HEK293 (cell line): Measurements from ENCODE around the gene PRKACB.

Source experiments
- CTCF ChIA-PET: fragments of 350-600 bp; formaldehyde crosslinking; extraction: SDS; loops from one replicate; lab custom pipeline; 2021; ENCODE audit warnings: antibody characterized with exemption; lab: Yijun Ruan, JAX
- POLR2A ChIA-PET: fragments of 300-600 bp; formaldehyde crosslinking; extraction: SDS; loops from one replicate; lab custom pipeline; 2020; ENCODE audit warnings: antibody characterized with exemption, inconsistent platforms; lab: Yijun Ruan, JAX
- H3K27ac ChIP-seq: fragments of 200-500 bp; sonication (Bioruptor generic); 2 replicates; pipeline ENCODE4 v1.5.1; 2014; ENCODE audit warnings: low read depth, low read length, control low read depth, inconsistent platforms; ENCODE audit errors: extremely low read depth
- H3K36me3 ChIP-seq, 2 experiments: fragments of 200-500 bp in 1 of 2; sonication (Bioruptor generic) in 1 of 2; 1 replicate in 1 of 2; 2 replicates in 1 of 2; pipeline ENCODE4 v1.5.1; 2014 to 2017; ENCODE audit warnings: inconsistent platforms in 2 of 2, low read length in 2 of 2; ENCODE audit not compliant: control insufficient read depth in 2 of 2, insufficient read depth in 1 of 2
- H3K4me1 ChIP-seq: fragments of 200-500 bp; sonication (Bioruptor generic); 2 replicates; pipeline ENCODE4 v1.5.1; 2014; ENCODE audit warnings: mild to moderate bottlenecking, low read length, inconsistent platforms; ENCODE audit not compliant: control insufficient read depth, insufficient read depth
- H3K4me3 ChIP-seq: 2 replicates; pipeline ENCODE4 v1.5.1; 2011; ENCODE audit warnings: low read depth, mild to moderate bottlenecking, control low read depth, low read length, moderate library complexity
- H3K9me3 ChIP-seq: fragments of 200-500 bp; sonication (Bioruptor generic); 2 replicates; pipeline ENCODE4 v1.5.1; 2014; ENCODE audit warnings: low read depth, low read length, inconsistent platforms; ENCODE audit not compliant: control insufficient read depth, insufficient read depth
- EGR2 ChIP-seq: fragments of 450-650 bp; formaldehyde crosslinking; IDR thresholded peaks from 2 replicates; pipeline ENCODE4 v1.5.1; 2016; ENCODE audit warnings: low read depth, missing biosample characterization, missing genetic modification characterization
- GLI2 ChIP-seq: fragments of 450-650 bp; formaldehyde crosslinking; IDR thresholded peaks from 2 replicates; pipeline ENCODE4; 2017; ENCODE audit warnings: missing biosample characterization, missing genetic modification characterization, low read depth, borderline replicate concordance
- GLIS1 ChIP-seq: fragments of 450-650 bp; formaldehyde crosslinking; IDR thresholded peaks from 2 replicates; pipeline ENCODE4 v1.5.1; 2016; ENCODE audit warnings: missing biosample characterization, missing genetic modification characterization
- GLIS2 ChIP-seq: fragments of 450-650 bp; formaldehyde crosslinking; IDR thresholded peaks from 2 replicates; pipeline ENCODE4 v1.5.1; 2016; ENCODE audit warnings: missing biosample characterization, missing genetic modification characterization
- MZF1 ChIP-seq: fragments of 450-650 bp; formaldehyde crosslinking; IDR thresholded peaks from 2 replicates; pipeline ENCODE4 v1.5.1; 2017; ENCODE audit warnings: missing biosample characterization, missing genetic modification characterization, borderline replicate concordance
- PRDM1 ChIP-seq: fragments of 450-650 bp; formaldehyde crosslinking; IDR thresholded peaks from 2 replicates; pipeline ENCODE4; 2016; ENCODE audit warnings: missing biosample characterization, missing genetic modification characterization
- SP7 ChIP-seq: fragments of 450-650 bp; formaldehyde crosslinking; IDR thresholded peaks from 2 replicates; pipeline ENCODE4 v1.5.1; 2016; ENCODE audit warnings: missing biosample characterization, missing genetic modification characterization
- TCF7L2 ChIP-seq: IDR thresholded peaks from 2 replicates; pipeline ENCODE4 v1.6.1; 2011; ENCODE audit warnings: low read depth, mild to moderate bottlenecking, inconsistent platforms, low read length, moderate library complexity, borderline replicate concordance
- TRIM28 ChIP-seq: IDR thresholded peaks from 2 replicates; pipeline ENCODE4 v1.6.1; 2011; ENCODE audit warnings: low read length, control low read depth, borderline replicate concordance
- WT1 ChIP-seq: fragments of 450-650 bp; formaldehyde crosslinking; IDR thresholded peaks from 2 replicates; pipeline ENCODE4 v1.5.1; 2016; ENCODE audit warnings: missing biosample characterization, missing genetic modification characterization
- ZBTB21 ChIP-seq: fragments of 450-650 bp; formaldehyde crosslinking; IDR thresholded peaks from 2 replicates; pipeline ENCODE4 v1.5.1; 2017; ENCODE audit warnings: missing biosample characterization, missing genetic modification characterization
- ZBTB7A ChIP-seq: fragments of 450-650 bp; formaldehyde crosslinking; IDR thresholded peaks from 2 replicates; pipeline ENCODE4 v1.5.1; 2016; ENCODE audit warnings: low read depth, missing biosample characterization, missing genetic modification characterization
- ZNF121 ChIP-seq: fragments of 450-650 bp; formaldehyde crosslinking; IDR thresholded peaks from 2 replicates; pipeline ENCODE4 v1.5.1; 2016; ENCODE audit warnings: missing biosample characterization, missing genetic modification characterization
- ZNF155 ChIP-seq: fragments of 450-650 bp; formaldehyde crosslinking; IDR thresholded peaks from 2 replicates; pipeline ENCODE4 v1.5.1; 2016; ENCODE audit warnings: missing biosample characterization, missing genetic modification characterization
- ZNF19 ChIP-seq: fragments of 450-650 bp; formaldehyde crosslinking; IDR thresholded peaks from 2 replicates; pipeline ENCODE4; 2016; ENCODE audit warnings: missing biosample characterization, missing genetic modification characterization, low read depth
- ZNF211 ChIP-seq: fragments of 450-650 bp; formaldehyde crosslinking; IDR thresholded peaks from 2 replicates; pipeline ENCODE4 v1.5.1; 2016; ENCODE audit warnings: low read depth, missing biosample characterization, missing genetic modification characterization
- ZNF24 ChIP-seq: fragments of 450-650 bp; formaldehyde crosslinking; IDR thresholded peaks from 2 replicates; pipeline ENCODE4 v1.5.1; 2016; ENCODE audit warnings: missing biosample characterization, missing genetic modification characterization
- ZNF274 ChIP-seq, 2 experiments: fragments of 200-500 bp in 1 of 2; fragments of 450-650 bp in 1 of 2; sonication (Bioruptor generic) in 1 of 2; formaldehyde crosslinking in 1 of 2; IDR thresholded peaks; 2 replicates each; pipeline versions ENCODE4 v1.5.1 to v1.6.1; 2014 to 2016; ENCODE audit warnings: borderline replicate concordance in 1 of 2, inconsistent platforms in 1 of 2, low read length in 1 of 2, missing biosample characterization in 1 of 2, missing genetic modification characterization in 1 of 2
- ZNF302 ChIP-seq: fragments of 450-650 bp; formaldehyde crosslinking; IDR thresholded peaks from 2 replicates; pipeline ENCODE4 v1.5.1; 2016; ENCODE audit warnings: missing biosample characterization, missing genetic modification characterization, low read depth
- ZNF366 ChIP-seq: fragments of 450-650 bp; formaldehyde crosslinking; conservative IDR thresholded peaks from 2 replicates; pipeline ENCODE4 v1.5.1; 2016; ENCODE audit warnings: missing biosample characterization, missing genetic modification characterization
- ZNF416 ChIP-seq: fragments of 450-650 bp; formaldehyde crosslinking; IDR thresholded peaks from 2 replicates; pipeline ENCODE4 v1.5.1; 2016; ENCODE audit warnings: missing biosample characterization, missing genetic modification characterization
- ZNF529 ChIP-seq: fragments of 450-650 bp; formaldehyde crosslinking; IDR thresholded peaks from 2 replicates; pipeline ENCODE4 v1.5.1; 2017; ENCODE audit warnings: missing genetic modification characterization, missing biosample characterization; ENCODE audit not compliant: insufficient replicate concordance
- ZNF571 ChIP-seq: fragments of 450-650 bp; formaldehyde crosslinking; IDR thresholded peaks from 2 replicates; pipeline ENCODE4 v1.5.0; 2017; ENCODE audit warnings: missing biosample characterization, missing genetic modification characterization
- ZNF664 ChIP-seq: fragments of 450-650 bp; formaldehyde crosslinking; IDR thresholded peaks from 2 replicates; pipeline ENCODE4 v1.5.1; 2016; ENCODE audit warnings: missing biosample characterization, missing genetic modification characterization
- ZNF677 ChIP-seq: fragments of 450-650 bp; IDR thresholded peaks from 2 replicates; pipeline ENCODE4 v1.5.0; 2018; ENCODE audit warnings: missing biosample characterization, mild to moderate bottlenecking, missing genetic modification characterization, moderate library complexity
- ZNF707 ChIP-seq: fragments of 450-650 bp; formaldehyde crosslinking; IDR thresholded peaks from 2 replicates; pipeline ENCODE4 v1.5.1; 2016; ENCODE audit warnings: missing biosample characterization, missing genetic modification characterization
- ZSCAN23 ChIP-seq: fragments of 450-650 bp; formaldehyde crosslinking; IDR thresholded peaks from 2 replicates; pipeline ENCODE4 v1.5.1; 2016; ENCODE audit warnings: missing biosample characterization, missing genetic modification characterization
- ZXDB ChIP-seq: fragments of 450-650 bp; formaldehyde crosslinking; IDR thresholded peaks from 2 replicates; pipeline ENCODE4 v1.5.1; 2016; ENCODE audit warnings: missing biosample characterization, missing genetic modification characterization
- TF ChIP-seq, protein P1 (sequence below): sonication (generic); formaldehyde crosslinking; IDR thresholded peaks from 2 replicates; pipeline ENCODE4 v1.8.1; 2022; ENCODE audit warnings: mild to moderate bottlenecking, moderate library complexity, missing genetic modification reagents
- TF ChIP-seq, protein P2 (sequence below): fragments of 450-650 bp; formaldehyde crosslinking; IDR thresholded peaks from 2 replicates; pipeline ENCODE4 v1.5.1; 2016; ENCODE audit warnings: missing biosample characterization, missing genetic modification characterization
- TF ChIP-seq, protein P3 (sequence below): fragments of 450-650 bp; formaldehyde crosslinking; IDR thresholded peaks from 2 replicates; pipeline ENCODE4 v1.5.1; 2016; ENCODE audit warnings: missing biosample characterization, missing genetic modification characterization

Gene PRKACB

DNA sequence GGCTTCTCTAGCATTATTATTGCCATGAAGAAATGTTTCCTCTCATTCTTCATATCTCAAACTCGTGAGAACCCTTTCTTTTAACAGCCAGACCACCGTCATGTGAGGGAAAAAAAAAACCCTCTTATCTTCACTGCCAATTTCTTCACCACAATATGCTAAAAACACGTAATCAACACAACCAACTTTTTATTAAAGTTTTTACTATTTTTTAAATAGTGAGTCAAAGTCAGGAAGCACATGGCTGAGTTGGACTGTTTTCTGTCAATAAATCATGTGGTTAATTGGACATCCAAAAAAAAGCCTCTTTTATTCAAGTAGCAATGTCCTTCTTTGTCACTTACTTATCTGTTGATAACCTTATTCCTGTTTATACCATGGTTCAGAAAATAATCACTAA lies 101.5 kb downstream of the PRKACB start (continued):
- TF ChIP-seq GLIS2 (tag by site-specific recombination) (no peak), ZNF19 (tag by site-specific recombination) (no peak), ZXDB (tag by site-specific recombination) (no peak), ZNF707 (tag by site-specific recombination) (no peak), ZNF677 (no peak)
- TF ChIP-seq, protein P1, sequence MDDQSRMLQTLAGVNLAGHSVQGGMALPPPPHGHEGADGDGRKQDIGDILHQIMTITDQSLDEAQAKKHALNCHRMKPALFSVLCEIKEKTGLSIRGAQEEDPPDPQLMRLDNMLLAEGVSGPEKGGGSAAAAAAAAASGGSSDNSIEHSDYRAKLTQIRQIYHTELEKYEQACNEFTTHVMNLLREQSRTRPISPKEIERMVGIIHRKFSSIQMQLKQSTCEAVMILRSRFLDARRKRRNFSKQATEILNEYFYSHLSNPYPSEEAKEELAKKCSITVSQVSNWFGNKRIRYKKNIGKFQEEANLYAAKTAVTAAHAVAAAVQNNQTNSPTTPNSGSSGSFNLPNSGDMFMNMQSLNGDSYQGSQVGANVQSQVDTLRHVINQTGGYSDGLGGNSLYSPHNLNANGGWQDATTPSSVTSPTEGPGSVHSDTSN, result no peak

DNA sequence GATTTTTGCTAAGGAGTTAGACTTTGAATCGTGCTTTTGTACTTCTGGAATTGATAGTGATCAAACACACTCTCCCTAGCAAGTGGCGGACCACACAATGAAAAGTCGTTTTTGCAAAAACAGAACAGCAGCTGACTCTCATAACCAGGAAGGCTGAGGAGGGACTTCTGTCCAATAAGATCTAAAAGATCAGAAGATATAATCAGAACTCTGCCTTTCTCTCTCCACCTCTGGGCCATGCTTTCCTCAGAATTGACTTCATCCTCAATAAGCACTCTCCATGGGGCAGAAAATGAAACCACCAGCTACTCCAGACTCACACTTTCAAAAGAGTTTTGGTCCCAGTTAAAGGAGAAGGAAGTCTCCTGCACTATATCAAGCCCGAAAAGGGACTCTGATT lies 102.1 kb downstream of the PRKACB start:
- Histone ChIP-seq H3K9me3 (no peaks in the 10 kb centered on the region), H3K36me3 (no peaks in the 10 kb centered on the region), H3K4me3 (no peak overlapping the region), H3K4me1 (no peaks in the 10 kb centered on the region), H3K27ac (no peak overlapping the region)
- TF ChIP-seq ZNF274 (IDR thresholded peaks at IDR 0.05; ENCODE audit: low read length) (no peak), ZNF274 (tag by site-specific recombination; IDR thresholded peaks at IDR 0.05; ENCODE audit: borderline replicate concordance) (no peak), TRIM28 (peak; percentile 31; the same call in 1 of the 2 replicates), PRDM1 (tag by site-specific recombination) (peak; percentile 39; the same call in 1 of the 2 replicates)
- TF ChIP-seq, protein P2, sequence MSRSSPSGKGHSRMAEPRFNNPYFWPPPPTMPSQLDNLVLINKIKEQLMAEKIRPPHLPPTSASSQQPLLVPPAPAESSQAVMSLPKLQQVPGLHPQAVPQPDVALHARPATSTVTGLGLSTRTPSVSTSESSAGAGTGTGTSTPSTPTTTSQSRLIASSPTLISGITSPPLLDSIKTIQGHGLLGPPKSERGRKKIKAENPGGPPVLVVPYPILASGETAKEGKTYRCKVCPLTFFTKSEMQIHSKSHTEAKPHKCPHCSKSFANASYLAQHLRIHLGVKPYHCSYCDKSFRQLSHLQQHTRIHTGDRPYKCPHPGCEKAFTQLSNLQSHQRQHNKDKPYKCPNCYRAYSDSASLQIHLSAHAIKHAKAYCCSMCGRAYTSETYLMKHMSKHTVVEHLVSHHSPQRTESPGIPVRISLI (tag by site-specific recombination), result no peak
- ChIA-PET CTCF (no interaction called here), POLR2A (no interaction called here)

DNA sequence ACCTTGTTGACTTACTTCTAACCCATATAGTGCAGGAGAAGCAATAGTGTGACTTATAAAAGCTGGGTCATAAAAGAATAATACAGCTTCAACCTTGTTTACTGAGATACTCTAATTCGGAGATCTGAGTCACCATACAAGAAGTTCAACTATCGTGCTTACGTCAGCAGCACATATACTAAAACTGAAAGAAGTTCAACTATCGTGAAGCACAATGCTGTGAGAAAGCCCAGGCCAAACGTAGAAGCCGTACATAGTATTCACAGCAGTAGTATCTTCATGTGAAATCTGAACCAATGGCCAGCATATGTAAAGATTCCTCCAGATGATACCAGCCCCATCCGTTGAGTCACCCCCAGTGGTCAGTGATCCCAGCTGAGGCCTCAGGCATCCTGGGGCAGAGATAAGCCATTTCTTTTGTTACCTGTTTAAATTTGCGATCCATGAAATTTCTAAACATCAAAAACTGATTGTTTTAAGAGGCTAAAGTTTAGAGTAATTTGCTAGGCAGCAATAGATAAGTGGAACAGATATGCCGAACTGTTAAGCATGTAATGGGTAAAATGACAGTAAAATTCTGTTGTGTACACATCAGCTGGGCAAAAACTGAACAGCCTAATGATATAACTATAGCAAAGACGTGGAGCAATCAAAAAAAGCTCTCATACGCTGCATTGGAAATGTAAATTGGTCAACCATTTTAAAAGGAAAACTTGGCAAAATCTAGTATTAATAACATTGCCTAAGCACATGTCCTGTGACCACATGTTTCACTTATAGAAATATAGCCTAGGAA lies 103.6 kb downstream of the PRKACB start:
- H3K4me3 ChIP-seq, result no peak overlapping the region
- CTCF ChIA-PET, result interaction anchor here (0.5 kb wide), 1 partner anchor 506 kb away, joined by 3 read pairs; no protein-coding TSS in a partner anchor
- H3K4me1 ChIP-seq, result no peaks in the 10 kb centered on the region
- H3K36me3 ChIP-seq, result no peaks in the 10 kb centered on the region
- POLR2A ChIA-PET, result no interaction called here
- peak overlapping the region; percentile 2; the same call in 1 of the 2 replicates for H3K27ac ChIP-seq
- H3K9me3 ChIP-seq, result no peaks in the 10 kb centered on the region
- TF ChIP-seq WT1 (tag by site-specific recombination) (no peak), ZNF529 (tag by site-specific recombination) (no peak), ZBTB7A (tag by site-specific recombination) (no peak), ZNF366 (tag by site-specific recombination) (peak; percentile 55), ZNF571 (tag by site-specific recombination) (no peak), ZNF302 (no peak), MZF1 (tag by site-specific recombination) (0 out of 2 replicates have a peak, but pooled peaks have one; percentile 35), ZNF211 (tag by site-specific recombination) (no peak), GLI2 (tag by site-specific recombination) (no peak), ZNF24 (tag by site-specific recombination) (0 out of 2 replicates have a peak, but pooled peaks have one; percentile 16), SP7 (tag by site-specific recombination) (0 out of 2 replicates have a peak, but pooled peaks have one; percentile 28), ZNF155 (tag by site-specific recombination) (no peak), ZSCAN23 (tag by site-specific recombination) (no peak), ZBTB21 (tag by site-specific recombination) (peak; percentile 73), ZNF664 (tag by site-specific recombination) (peak; percentile 96), EGR2 (tag by site-specific recombination) (no peak), TCF7L2 (0 out of 2 replicates have a peak, but pooled peaks have one; percentile 35), GLIS1 (tag by site-specific recombination) (no peak), ZNF416 (no peak), ZNF121 (tag by site-specific recombination) (no peak)
- TF ChIP-seq, protein P3, sequence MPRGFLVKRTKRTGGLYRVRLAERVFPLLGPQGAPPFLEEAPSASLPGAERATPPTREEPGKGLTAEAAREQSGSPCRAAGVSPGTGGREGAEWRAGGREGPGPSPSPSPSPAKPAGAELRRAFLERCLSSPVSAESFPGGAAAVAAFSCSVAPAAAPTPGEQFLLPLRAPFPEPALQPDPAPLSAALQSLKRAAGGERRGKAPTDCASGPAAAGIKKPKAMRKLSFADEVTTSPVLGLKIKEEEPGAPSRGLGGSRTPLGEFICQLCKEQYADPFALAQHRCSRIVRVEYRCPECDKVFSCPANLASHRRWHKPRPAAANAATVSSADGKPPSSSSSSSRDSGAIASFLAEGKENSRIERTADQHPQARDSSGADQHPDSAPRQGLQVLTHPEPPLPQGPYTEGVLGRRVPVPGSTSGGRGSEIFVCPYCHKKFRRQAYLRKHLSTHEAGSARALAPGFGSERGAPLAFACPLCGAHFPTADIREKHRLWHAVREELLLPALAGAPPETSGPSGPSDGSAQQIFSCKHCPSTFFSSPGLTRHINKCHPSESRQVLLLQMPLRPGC, result no peak
